ENCODE results near the gene TMEM247.

The TMEM247 gene

GRCh38 chr2:46479265-46479664 lies at the start of gene TMEM247:
Gene TMEM247, plus strand, starts transcription at chr2:46479565.
- no peak for DNase-seq

- no peak for DNase-seq
Observed at GRCh38 chr2:46430413-46430812, 49.0 kb upstream of the TMEM247 start.

DNA sequence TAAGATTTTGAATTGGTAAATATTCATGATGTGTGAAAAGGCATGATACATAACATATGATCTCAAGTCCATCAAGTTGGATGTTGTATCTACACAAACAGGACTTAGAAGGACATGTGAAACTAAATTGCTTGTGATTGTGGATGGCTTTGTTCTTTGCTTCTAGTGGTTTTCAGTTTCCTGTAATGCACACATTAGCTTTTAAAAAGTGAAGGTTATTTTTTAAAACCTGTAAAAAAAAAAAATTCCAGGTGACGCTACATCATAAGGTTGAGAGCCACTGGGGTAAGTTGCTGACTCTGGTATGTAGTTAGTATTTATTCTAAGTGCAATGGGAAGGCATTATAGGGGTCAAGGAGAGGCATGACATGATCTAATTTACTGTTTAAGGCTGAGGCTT lies 48.4 kb upstream of the TMEM247 start:
- DNase-seq: no peak

DNA sequence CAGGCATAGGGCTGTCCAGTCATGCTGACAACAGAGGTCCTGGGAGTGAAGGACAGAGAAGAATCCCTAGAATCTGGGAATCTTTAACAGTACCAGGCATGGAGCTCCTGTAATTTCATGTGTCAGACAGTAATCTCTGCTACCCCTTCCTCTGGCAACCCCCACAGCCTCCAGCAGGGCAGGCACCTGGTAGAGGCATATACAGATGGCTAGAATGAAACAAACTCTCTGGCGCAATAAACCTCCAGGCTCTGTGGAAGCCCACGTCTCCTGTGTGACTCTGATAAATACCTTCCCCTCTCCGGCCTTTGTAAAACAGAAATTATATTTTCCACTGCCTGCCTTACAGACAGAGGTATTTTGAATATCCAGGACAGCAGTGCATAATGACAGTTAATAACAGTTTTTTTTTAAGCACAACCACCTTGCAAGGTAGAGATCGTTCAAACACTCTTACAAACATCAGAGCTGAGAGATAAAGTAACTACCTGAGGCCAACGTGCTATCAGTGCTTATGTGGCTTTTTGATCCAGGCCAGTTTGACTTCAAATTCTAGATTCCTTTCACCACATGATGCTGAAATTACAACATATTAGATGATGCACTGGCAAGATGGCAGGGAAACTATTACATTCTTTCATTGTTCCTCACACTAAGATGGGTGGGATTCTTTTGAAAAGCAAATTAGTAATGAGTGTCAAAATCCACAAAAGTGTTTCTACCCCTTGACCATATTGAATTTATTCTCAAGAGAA lies 47.7 kb upstream of the TMEM247 start:
- DNase-seq: no peak

- DNase-seq: no peak
Observed at GRCh38 chr2:46434851-46435273, 44.5 kb upstream of the TMEM247 start.

DNA sequence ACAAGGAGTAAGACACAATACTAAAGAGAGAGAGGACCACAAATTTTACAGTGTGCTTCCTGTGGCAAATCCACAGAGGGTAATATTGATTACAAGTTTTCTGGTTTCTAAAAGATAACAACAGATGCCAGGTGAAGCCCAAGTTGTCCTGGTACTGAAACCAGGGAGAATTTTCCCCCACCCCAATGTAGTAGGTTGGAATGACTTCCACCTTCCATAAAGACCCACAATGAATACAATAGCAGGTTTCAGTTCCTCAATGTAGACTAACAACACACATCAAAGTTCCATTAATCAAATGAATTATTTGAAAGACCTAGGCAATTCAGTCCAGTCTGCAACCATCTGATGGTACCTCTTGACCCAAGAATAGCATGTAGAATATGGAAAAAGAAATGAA lies 44.0 kb upstream of the TMEM247 start:
- no peak for DNase-seq

GRCh38 chr2:46435796-46436360 lies 43.5 kb upstream of the TMEM247 start:
- DNase-seq: no peak

DNA sequence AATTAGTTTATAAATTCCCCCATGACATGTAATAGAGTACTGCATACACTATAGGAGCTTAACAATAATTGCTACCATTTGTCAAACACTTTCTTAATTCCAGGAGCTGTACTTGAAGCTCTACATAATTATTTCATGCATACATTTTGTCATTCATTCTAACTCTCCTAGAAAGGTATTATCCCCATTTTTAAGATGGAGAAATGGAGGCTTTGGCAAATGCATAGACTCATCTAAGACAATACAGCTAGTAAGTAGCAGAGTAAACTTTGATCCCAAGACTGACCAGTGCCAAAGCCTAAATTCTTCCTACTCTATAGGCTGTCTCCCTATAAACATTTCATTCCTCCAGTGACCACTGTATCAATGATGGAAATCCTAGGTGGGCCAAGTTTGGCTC lies 42.6 kb upstream of the TMEM247 start:
- no peak for DNase-seq

DNA sequence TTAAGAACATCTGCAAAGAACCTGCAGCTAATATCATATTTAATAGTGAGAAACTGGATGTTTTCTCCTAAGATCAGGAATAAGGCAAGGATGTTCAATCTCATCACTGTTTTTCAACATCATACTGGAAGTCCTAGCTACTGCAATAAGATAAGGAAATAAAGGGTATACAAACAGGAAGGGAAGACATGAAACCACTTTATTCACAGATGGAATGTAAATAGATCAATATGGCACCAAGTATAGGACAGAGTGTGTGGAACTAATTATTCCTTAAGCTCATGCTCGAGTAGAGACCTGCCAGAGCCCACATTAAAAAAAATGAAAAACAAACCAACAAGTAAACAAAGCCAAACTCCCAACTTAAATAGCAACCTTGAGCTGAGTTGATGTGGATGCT lies 41.3 kb upstream of the TMEM247 start:
- no peak for DNase-seq

DNA sequence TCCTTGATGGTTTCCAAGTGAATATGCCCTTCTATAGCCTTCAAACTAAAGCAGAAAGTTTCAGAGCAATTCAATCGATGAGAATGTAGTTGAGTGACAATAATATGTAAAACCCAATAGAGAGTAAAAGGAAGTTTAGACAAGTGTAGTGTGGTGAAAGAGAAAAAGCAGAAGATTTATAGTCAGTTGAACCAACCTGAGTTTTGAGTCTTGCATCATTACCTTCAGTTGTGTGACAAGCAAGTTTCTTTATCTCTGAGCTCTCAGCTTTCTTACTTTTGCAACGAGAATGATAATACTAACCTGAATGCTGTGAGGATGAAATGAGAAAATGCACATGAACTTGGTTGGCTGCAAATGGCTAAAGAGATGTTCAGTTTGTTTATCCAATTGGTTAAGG lies 40.6 kb upstream of the TMEM247 start:
- DNase-seq: no peak

- DNase-seq: no peak
Observed at GRCh38 chr2:46439582-46439981, 39.8 kb upstream of the TMEM247 start.

- no peak for DNase-seq
Observed at GRCh38 chr2:46441838-46442712, 37.3 kb upstream of the TMEM247 start.

DNA sequence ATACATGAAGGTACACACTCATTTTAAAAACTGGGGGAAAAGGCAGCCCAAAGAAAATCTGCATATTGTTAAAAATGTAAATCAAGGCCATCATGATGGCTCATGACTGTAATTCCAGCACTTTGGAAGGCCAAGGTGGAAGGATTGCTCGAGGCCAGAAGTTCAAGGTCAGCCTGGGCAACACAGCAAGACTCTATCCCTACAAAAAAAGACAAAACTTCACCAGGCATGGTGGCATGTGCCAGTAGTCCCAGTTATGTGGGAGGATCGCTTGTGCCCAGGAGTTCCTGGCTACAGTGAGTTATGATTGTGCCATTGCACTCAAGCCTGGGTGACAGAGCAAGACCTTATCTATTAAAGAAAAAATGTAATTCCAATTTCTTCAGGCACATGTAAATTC lies 34.6 kb upstream of the TMEM247 start:
- no peak for DNase-seq

DNA sequence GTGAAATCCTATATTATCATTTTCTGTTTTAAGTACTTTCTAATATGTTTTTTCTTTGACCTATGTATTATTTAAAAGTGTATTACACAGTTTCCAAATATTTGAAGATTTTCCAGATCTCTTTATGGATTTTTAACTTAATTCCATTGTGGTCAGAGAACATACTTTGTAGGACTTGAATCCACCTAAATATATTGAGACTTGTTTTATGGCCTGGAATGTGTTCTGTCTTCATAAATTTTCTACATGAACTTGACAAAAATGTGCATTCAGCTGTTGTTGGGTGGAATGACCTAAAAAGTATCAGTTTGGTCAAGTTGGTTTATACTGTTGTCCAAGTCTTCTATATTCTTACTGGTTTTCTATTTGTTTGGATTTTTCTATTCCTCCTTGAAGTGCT lies 33.8 kb upstream of the TMEM247 start:
- DNase-seq: no peak

GRCh38 chr2:46446871-46447568 lies 32.3 kb upstream of the TMEM247 start:
- no peak for DNase-seq

GRCh38 chr2:46447649-46448048 lies 31.7 kb upstream of the TMEM247 start:
- no peak for DNase-seq

GRCh38 chr2:46448111-46448510 lies 31.3 kb upstream of the TMEM247 start:
- no peak for DNase-seq

GRCh38 chr2:46448641-46449040 lies 30.7 kb upstream of the TMEM247 start:
- DNase-seq: no peak

DNA sequence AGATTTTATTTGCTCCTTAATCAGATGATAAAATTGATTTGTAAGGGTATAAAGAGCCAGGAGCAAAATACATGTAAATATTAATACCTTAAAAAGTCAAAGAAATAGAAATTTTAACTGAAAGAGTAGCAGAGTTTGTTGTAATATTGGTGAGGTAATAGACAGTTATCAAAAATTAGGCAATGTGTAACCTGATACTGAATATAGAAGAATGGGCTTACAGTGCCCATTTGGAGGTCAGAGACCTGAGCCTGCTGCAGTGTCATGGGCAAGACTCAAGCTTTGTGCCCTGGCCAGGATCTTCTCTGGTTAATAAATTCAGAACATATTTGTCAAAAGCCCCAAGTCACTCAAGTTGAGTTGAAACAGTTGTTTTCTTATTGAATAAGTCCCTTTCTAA lies 29.7 kb upstream of the TMEM247 start:
- no peak for DNase-seq

GRCh38 chr2:46451131-46451711 lies 28.1 kb upstream of the TMEM247 start:
- DNase-seq: no peak

DNA sequence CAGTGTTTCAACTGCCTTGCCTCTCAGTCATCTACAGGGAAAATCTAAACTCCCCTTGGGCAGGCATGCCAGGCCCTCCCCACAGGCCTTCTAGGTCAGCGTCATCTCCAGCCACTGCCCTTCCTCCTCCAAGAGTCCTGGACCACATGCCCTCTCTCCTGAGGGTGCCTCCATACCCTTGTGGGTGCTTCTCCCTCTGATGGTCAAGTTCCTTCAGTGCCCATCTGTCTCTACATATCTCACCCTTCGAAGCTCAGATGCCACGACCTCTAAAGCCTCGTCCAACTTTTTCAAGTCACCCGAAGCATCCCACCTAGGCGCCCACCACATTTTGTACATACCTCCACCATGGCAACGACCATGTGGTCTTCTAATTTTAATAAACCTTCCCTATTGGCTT lies 22.6 kb upstream of the TMEM247 start:
- no peak for DNase-seq

GRCh38 chr2:46458763-46459500 lies 20.4 kb upstream of the TMEM247 start:
- DNase-seq: no peak
